IMR-90 (cell line): ENCODE data around the gene RENBP.

Experiments
- CTCF ChIP-seq: conservative IDR thresholded peaks from 2 replicates; pipeline ENCODE4 v1.5.1; 2012; ENCODE audit warnings: mild to moderate bottlenecking, low read depth, low read length, improper control_type of control experiment
- ELK1 ChIP-seq: fragments of 150-350 bp; IDR thresholded peaks from 2 replicates; pipeline ENCODE4 v1.6.1; 2016; ENCODE audit warnings: low read depth, mild to moderate bottlenecking, low read length, moderate library complexity, borderline replicate concordance
- MXI1 ChIP-seq: IDR thresholded peaks from 2 replicates; pipeline ENCODE4 v1.6.1; 2012; ENCODE audit warnings: low read depth, mild to moderate bottlenecking, low read length, moderate library complexity, borderline replicate concordance
- POLR2A ChIP-seq: IDR thresholded peaks from 2 replicates; pipeline ENCODE4 v1.6.1; 2012; ENCODE audit warnings: mild to moderate bottlenecking, low read depth, low read length
- RAD21 ChIP-seq: IDR thresholded peaks from 2 replicates; pipeline ENCODE4 v1.6.1; 2012; ENCODE audit warnings: low read length, improper control_type of control experiment
- RFX5 ChIP-seq: IDR thresholded peaks from 2 replicates; pipeline ENCODE4 v1.8.0; 2012; ENCODE audit warnings: low read depth, mild to moderate bottlenecking, low read length, moderate library complexity

- no peak for TF ChIP-seq CTCF
- TF ChIP-seq POLR2A: no peak
- no peak for TF ChIP-seq ELK1
- TF ChIP-seq RAD21: no peak
- TF ChIP-seq MXI1: no peak
- no peak for TF ChIP-seq RFX5
Measured at GRCh38 chrX:153992180-153992579, 47.7 kb upstream of the RENBP start.
